HepG2 (cell line): ENCODE results near the gene PARD3.

ENCODE experiments used
- CTCF ChIP-seq: sonication (generic); formaldehyde crosslinking; IDR thresholded peaks from 2 replicates; pipeline ENCODE4 v1.5.0; 2020; ENCODE audit warnings: mild to moderate bottlenecking, missing genetic modification reagents, moderate library complexity
- FIP1L1 ChIP-seq: fragments of 200-400 bp; formaldehyde crosslinking; IDR thresholded peaks from 2 replicates; pipeline ENCODE4 v1.6.1; 2018; ENCODE audit warnings: low read depth, mild to moderate bottlenecking, low read length, moderate library complexity, borderline replicate concordance; ENCODE audit not compliant: insufficient read depth
- FOXC1 ChIP-seq: sonication (generic); formaldehyde crosslinking; IDR thresholded peaks from 2 replicates; pipeline ENCODE4 v1.8.0; 2022; ENCODE audit warnings: mild to moderate bottlenecking, missing genetic modification reagents, borderline replicate concordance
- HDAC2 ChIP-seq: sonication (generic); formaldehyde crosslinking; IDR thresholded peaks from 2 replicates; pipeline ENCODE4 v1.4.0; 2020; ENCODE audit warnings: missing genetic modification reagents
- MAX ChIP-seq: IDR thresholded peaks from 2 replicates; pipeline ENCODE4 v1.6.1; 2012; ENCODE audit warnings: inconsistent platforms
- NFYB ChIP-seq: sonication (generic); formaldehyde crosslinking; IDR thresholded peaks from 2 replicates; pipeline ENCODE4 v1.4.0; 2020; ENCODE audit warnings: missing genetic modification reagents
- RAD21 ChIP-seq: fragments of 450-650 bp; formaldehyde crosslinking; IDR thresholded peaks from 2 replicates; pipeline ENCODE4 v1.5.0; 2020; ENCODE audit warnings: mild to moderate bottlenecking
- REXO4 ChIP-seq: sonication (generic); formaldehyde crosslinking; IDR thresholded peaks from 2 replicates; pipeline ENCODE4 v1.8.0; 2022; ENCODE audit warnings: missing genetic modification reagents, mild to moderate bottlenecking, borderline replicate concordance
- ZBTB39 ChIP-seq: sonication (generic); formaldehyde crosslinking; IDR thresholded peaks from 2 replicates; pipeline ENCODE4 v1.5.0; 2020; ENCODE audit warnings: missing genetic modification reagents

GRCh38 chr10:34206935-34207268 lies 608.2 kb downstream of the PARD3 start:
- no peak for TF ChIP-seq ZBTB39 (CRISPR knock-in tag)
- TF ChIP-seq NFYB, result no peak
- no peak for TF ChIP-seq FOXC1
- TF ChIP-seq HDAC2 (CRISPR knock-in tag), result no peak
- TF ChIP-seq CTCF, result no peak
- TF ChIP-seq REXO4 (CRISPR knock-in tag), result no peak
- no peak for TF ChIP-seq RAD21 (CRISPR knock-in tag)
- TF ChIP-seq FIP1L1, result no peak
- no peak for TF ChIP-seq MAX
